Type B pancreatic cell (in vitro differentiated cells): ENCODE measurements around the gene MMP28. TPM values are rescaled to one million over a fixed set of nuclear protein-coding genes. Genes with fewer than 3 reads are reported as not detected.

Experiments used
- DNase-seq: peaks from one replicate; pipeline ENCODE4 v3.0.0; 2021; ENCODE audit warnings: mixed read lengths; ENCODE audit not compliant: unreplicated experiment; ENCODE audit errors: extremely low spot score
- H3K27ac Mint-ChIP-seq: 2 replicates; pipeline ENCODE4 v1.8.0; 2021; ENCODE audit warnings: mild to moderate bottlenecking, mixed read lengths
- H3K27me3 Mint-ChIP-seq: 2 replicates; pipeline ENCODE4 v1.8.0; 2021; ENCODE audit warnings: mixed read lengths
- H3K36me3 Mint-ChIP-seq: 2 replicates; pipeline ENCODE4 v1.8.0; 2021; ENCODE audit warnings: mixed read lengths
- H3K4me1 Mint-ChIP-seq: one replicate; pipeline ENCODE4 v1.8.0; 2021; ENCODE audit warnings: mixed read lengths; ENCODE audit not compliant: unreplicated experiment
- H3K4me3 Mint-ChIP-seq: 2 replicates; pipeline ENCODE4 v1.8.0; 2021; ENCODE audit warnings: mild to moderate bottlenecking, mixed read lengths
- H3K9me3 Mint-ChIP-seq: 2 replicates; pipeline ENCODE4 v1.8.0; 2021; ENCODE audit warnings: mixed read lengths
- CTCF ChIP-seq: fragments of 200-600 bp; sonication (generic); conservative IDR thresholded peaks from 2 replicates; pipeline ENCODE4 v1.5.0; 2021; ENCODE audit warnings: antibody characterized with exemption, mild to moderate bottlenecking
- total RNA-seq: library from RNA; stranded (reverse); gene quantifications from 2 replicates; pipeline ENCODE4 v1.2.1, GENCODE V29; 2021; ENCODE audit warnings: low replicate concordance

The MMP28 gene
- total RNA-seq, 1 donor from 2014 or later: 0.97 TPM

GRCh38 chr17:35790841-35791240, 4.6 kb downstream of the MMP28 start:
- DNase-seq: no peak
- Mint-ChIP-seq H3K36me3 (no peaks in the 10 kb centered on the region), H3K27me3 (peaks cover 63% of the 10 kb centered on the region), H3K9me3 (no peaks in the 10 kb centered on the region), H3K4me3 (no peak overlapping the region), H3K27ac (no peak overlapping the region), H3K4me1 (peaks cover 23% of the 10 kb centered on the region)
- TF ChIP-seq CTCF: no peak

GRCh38 chr17:35788477-35789368, 6.7 kb downstream of the MMP28 start:
- peaks cover 22% of the 10 kb centered on the region for H3K4me1 Mint-ChIP-seq
- H3K27ac Mint-ChIP-seq: peak overlapping the region; percentile 29
- peaks cover 45% of the 10 kb centered on the region for H3K27me3 Mint-ChIP-seq

GRCh38 chr17:35786941-35787432, 8.5 kb downstream of the MMP28 start:
- H3K36me3 Mint-ChIP-seq: no peaks in the 10 kb centered on the region
- peaks cover 22% of the 10 kb centered on the region for H3K4me1 Mint-ChIP-seq
- TF ChIP-seq CTCF: no peak
- H3K27me3 Mint-ChIP-seq: peaks cover 34% of the 10 kb centered on the region
- H3K27ac Mint-ChIP-seq: peak overlapping the region; percentile 47
- H3K4me3 Mint-ChIP-seq: no peak overlapping the region
- H3K9me3 Mint-ChIP-seq: no peaks in the 10 kb centered on the region
- no peak for DNase-seq

More at GRCh38 chr17:35788477-35789368, 6.7 kb downstream of the MMP28 start:
- H3K36me3 Mint-ChIP-seq: no peaks in the 10 kb centered on the region
- no peak for TF ChIP-seq CTCF
- H3K9me3 Mint-ChIP-seq: no peaks in the 10 kb centered on the region
- H3K4me3 Mint-ChIP-seq: no peak overlapping the region
- DNase-seq: no peak

GRCh38 chr17:35784895-35785294, 10.5 kb downstream of the MMP28 start:
- Mint-ChIP-seq H3K36me3 (no peaks in the 10 kb centered on the region), H3K27ac (no peak overlapping the region), H3K9me3 (no peaks in the 10 kb centered on the region), H3K4me1 (peaks cover 27% of the 10 kb centered on the region), H3K4me3 (no peak overlapping the region), H3K27me3 (peaks cover 26% of the 10 kb centered on the region)
- DNase-seq: no peak
- no peak for TF ChIP-seq CTCF

- Mint-ChIP-seq H3K4me1 (peaks cover 10% of the 10 kb centered on the region), H3K9me3 (no peaks in the 10 kb centered on the region), H3K36me3 (no peaks in the 10 kb centered on the region), H3K27ac (no peak overlapping the region), H3K4me3 (no peak overlapping the region), H3K27me3 (peaks cover 17% of the 10 kb centered on the region)
- no peak for TF ChIP-seq CTCF
- DNase-seq: no peak
Measured at GRCh38 chr17:35780950-35781349, 14.5 kb downstream of the MMP28 start.
